Stimulated activated CD4-positive, alpha-beta T cell treated with anti-CD3 and anti-CD28 coated beads, Interleukin-12 subunit alpha, Interleukin-12 subunit beta, amount 100 ng/mL, for 24 hours (primary cell): ENCODE measurements around the gene SUMO4.

Experiments
- DNase-seq, 2 experiments: peaks; one replicate each; pipeline ENCODE4 v3.0.0-alpha.2; 2020; ENCODE audit warnings: low read depth in 2 of 2

The SUMO4 gene

GRCh38 chr6:149389509-149390297 is 10.4 kb upstream of the SUMO4 start:
- DNase-seq, result no peak

GRCh38 chr6:149392093-149392492 is 8.0 kb upstream of the SUMO4 start:
- DNase-seq, result no peak

- no peak for DNase-seq
Measured at GRCh38 chr6:149392535-149392934, 7.5 kb upstream of the SUMO4 start.

- no peak for DNase-seq
Measured at GRCh38 chr6:149393002-149393679, 6.9 kb upstream of the SUMO4 start.

- no peak for DNase-seq
Measured at GRCh38 chr6:149395185-149395584, 4.9 kb upstream of the SUMO4 start.

- no peak for DNase-seq
Measured at GRCh38 chr6:149397384-149397783, 2.7 kb upstream of the SUMO4 start.

GRCh38 chr6:149403534-149403933 is 3.5 kb downstream of the SUMO4 start:
- DNase-seq, result no peak

GRCh38 chr6:149405823-149406765 is 6.0 kb downstream of the SUMO4 start:
- no peak for DNase-seq

GRCh38 chr6:149409617-149410016 is 9.6 kb downstream of the SUMO4 start:
- no peak for DNase-seq

- no peak for DNase-seq
Measured at GRCh38 chr6:149410557-149410956, 10.5 kb downstream of the SUMO4 start.

GRCh38 chr6:149414009-149414408 is 13.9 kb downstream of the SUMO4 start:
- no peak for DNase-seq

- no peak for DNase-seq
Measured at GRCh38 chr6:149414821-149415220, 14.8 kb downstream of the SUMO4 start.

GRCh38 chr6:149419696-149420404 is 19.8 kb downstream of the SUMO4 start:
- DNase-seq, result no peak

- DNase-seq, result no peak
Measured at GRCh38 chr6:149421132-149421531, 21.1 kb downstream of the SUMO4 start.

- no peak for DNase-seq
Measured at GRCh38 chr6:149422581-149422980, 22.5 kb downstream of the SUMO4 start.

- no peak for DNase-seq
Measured at GRCh38 chr6:149423964-149424440, 23.9 kb downstream of the SUMO4 start.

- no peak for DNase-seq
Measured at GRCh38 chr6:149425224-149425623, 25.2 kb downstream of the SUMO4 start.

- DNase-seq, result no peak
Measured at GRCh38 chr6:149425754-149426153, 25.7 kb downstream of the SUMO4 start.

- DNase-seq, result no peak
Measured at GRCh38 chr6:149428606-149429005, 28.5 kb downstream of the SUMO4 start.

- no peak for DNase-seq
Measured at GRCh38 chr6:149429427-149430360, 29.6 kb downstream of the SUMO4 start.
